PC-3 (cell line): Measurements from ENCODE around the gene CHST9. TPM values are rescaled to one million over a fixed set of nuclear protein-coding genes. Genes with fewer than 3 reads are reported as not detected.

Experiments used
- ATAC-seq: fragments of 200-7000 bp; cut with Tn5 transposase; 2 replicates; pipeline ENCODE4 v1.9.1; 2020; ENCODE audit warnings: mild to moderate bottlenecking, moderate library complexity
- BruUV-seq: library from RNA; stranded (reverse); fragments of 400-500 nt; replicated peaks from 2 replicates; lab custom pipeline; 2021; lab: Mats Ljungman, UMichigan
- CTCF ChIA-PET: fragments of 300-600 bp; sonication (Branson Sonifier 250); formaldehyde crosslinking; loops from one replicate; lab custom pipeline; 2022; ENCODE audit warnings: antibody characterized with exemption; lab: Charles Lee
- POLR2A ChIA-PET: fragments of 300-600 bp; sonication (Branson Sonifier 250); formaldehyde crosslinking; loops from one replicate; lab custom pipeline; 2022; ENCODE audit warnings: antibody characterized with exemption; ENCODE audit not compliant: unreplicated experiment; lab: Charles Lee
- DNase-seq: peaks from one replicate; pipeline ENCODE4 v3.0.0-alpha.2; 2015
- H2AFZ ChIP-seq: fragments of 300-600 bp; sonication (generic); 2 replicates; pipeline ENCODE4 v1.6.0; 2016; ENCODE audit warnings: antibody characterized with exemption, low read length
- H3F3A ChIP-seq: fragments of 300-600 bp; sonication (generic); one replicate; pipeline ENCODE4 v1.6.0; 2017; ENCODE audit warnings: antibody characterized with exemption, low read length, control low read depth, mild to moderate bottlenecking; ENCODE audit not compliant: unreplicated experiment
- H3K27ac ChIP-seq: fragments of 300-600 bp; sonication (generic); 2 replicates; pipeline ENCODE4 v1.5.1; 2016; ENCODE audit warnings: mild to moderate bottlenecking, low read length
- H3K27me3 ChIP-seq: fragments of 300-600 bp; sonication (generic); 2 replicates; pipeline ENCODE4 v1.6.1; 2016; ENCODE audit warnings: low read length, mixed read lengths
- H3K36me3 ChIP-seq: fragments of 300-600 bp; sonication (generic); 2 replicates; pipeline ENCODE4 v1.6.1; 2016; ENCODE audit warnings: low read depth, mixed run types, low read length, mixed read lengths
- H3K4me1 ChIP-seq: fragments of 300-600 bp; sonication (generic); 2 replicates; pipeline ENCODE4 v1.5.1; 2016; ENCODE audit warnings: low read length; ENCODE audit not compliant: insufficient read depth
- H3K4me2 ChIP-seq: fragments of 300-600 bp; sonication (generic); 2 replicates; pipeline ENCODE4 v1.6.0; 2016; ENCODE audit warnings: low read length
- H3K4me3 ChIP-seq: fragments of 300-600 bp; sonication (generic); 2 replicates; pipeline ENCODE4 v1.5.1; 2016; ENCODE audit warnings: mild to moderate bottlenecking, low read length, mixed read lengths
- H3K79me2 ChIP-seq: fragments of 300-600 bp; sonication (generic); 2 replicates; pipeline ENCODE4 v1.6.1; 2017; ENCODE audit warnings: low read length, mixed read lengths
- H3K9ac ChIP-seq: fragments of 300-600 bp; sonication (generic); 2 replicates; pipeline ENCODE4 v1.6.0; 2016; ENCODE audit warnings: mild to moderate bottlenecking, low read length
- H3K9me2 ChIP-seq: fragments of 300-600 bp; sonication (generic); replicated peaks from 2 replicates; pipeline ENCODE4 v1.6.1; 2016; ENCODE audit warnings: mixed run types, low read length, mixed read lengths
- H3K9me3 ChIP-seq: fragments of 300-600 bp; sonication (generic); 2 replicates; pipeline ENCODE4 v1.6.1; 2016; ENCODE audit warnings: low read length, mixed read lengths
- H4K20me1 ChIP-seq: fragments of 300-600 bp; sonication (generic); 2 replicates; pipeline ENCODE4 v1.6.1; 2016; ENCODE audit warnings: low read length, mixed read lengths
- CTCF ChIP-seq: fragments of 300-600 bp; sonication (generic); conservative IDR thresholded peaks from 2 replicates; pipeline ENCODE4 v1.5.1; 2017; ENCODE audit warnings: antibody characterized with exemption, low read depth, mild to moderate bottlenecking, low read length
- EZH2 ChIP-seq: fragments of 300-600 bp; sonication (generic); IDR thresholded peaks from one replicate; pipeline ENCODE4 v1.6.1; 2017; ENCODE audit warnings: antibody characterized with exemption, mild to moderate bottlenecking, low read length; ENCODE audit not compliant: unreplicated experiment
- EZH2phosphoT487 ChIP-seq: fragments of 300-600 bp; sonication (generic); IDR thresholded peaks from 2 replicates; pipeline ENCODE4 v1.6.1; 2018; ENCODE audit warnings: mild to moderate bottlenecking, antibody characterized with exemption, low read length, borderline replicate concordance
- intact Hi-C: fragments of 100-400 bp; cut with micrococcal nuclease; formaldehyde crosslinking; loops from 2 replicates; pipeline ENCODE4 v1.9.0; 2023
- total RNA-seq: library from RNA; depleted of rRNA; stranded (reverse); fragments of >200 nt; gene quantifications from 2 replicates; pipeline ENCODE4 v1.2.3, GENCODE V29; 2014

The CHST9 gene
- total RNA-seq, 1 experiment from 2014 or later: not detected

- H3K27me3 ChIP-seq: peaks cover 49% of the 10 kb centered on the region
- TF ChIP-seq EZH2phosphoT487 (no peak), CTCF (no peak), EZH2 (no peak)
- no peak overlapping the region for H3K27ac ChIP-seq
- ChIA-PET POLR2A (no interaction called here), CTCF (no interaction called here)
- intact Hi-C loops: no loop called here
- no peaks in the 10 kb centered on the region for H3K9me2 ChIP-seq
- no peaks in the 10 kb centered on the region for H3K79me2 ChIP-seq
- no peak overlapping the region for H3K4me2 ChIP-seq
- H2AFZ ChIP-seq: no peak overlapping the region
- H3K9me3 ChIP-seq: no peaks in the 10 kb centered on the region
- no peaks in the 10 kb centered on the region for H3K4me1 ChIP-seq
- no peaks in the 10 kb centered on the region for H4K20me1 ChIP-seq
- H3F3A ChIP-seq: no peaks in the 10 kb centered on the region
- no peak overlapping the region for H3K4me3 ChIP-seq
- H3K9ac ChIP-seq: no peak overlapping the region
- H3K36me3 ChIP-seq: no peaks in the 10 kb centered on the region
- ATAC-seq: no peak
- no TSS peak for BruUV-seq
- DNase-seq: no peak
Observed at GRCh38 chr18:27110319-27110718, 74.8 kb downstream of the CHST9 start.

GRCh38 chr18:27109451-27109850 is 75.7 kb downstream of the CHST9 start:
- ChIA-PET POLR2A (no interaction called here), CTCF (no interaction called here)
- no peaks in the 10 kb centered on the region for H3K36me3 ChIP-seq
- H3K4me2 ChIP-seq: no peak overlapping the region
- H3K9ac ChIP-seq: no peak overlapping the region
- H3K4me3 ChIP-seq: no peak overlapping the region
- H3K27ac ChIP-seq: no peak overlapping the region
- H2AFZ ChIP-seq: no peak overlapping the region
- H3K27me3 ChIP-seq: peaks cover 54% of the 10 kb centered on the region
- no peaks in the 10 kb centered on the region for H3K79me2 ChIP-seq
- BruUV-seq: no TSS peak
- ATAC-seq (no peak), DNase-seq (no peak)
- no peaks in the 10 kb centered on the region for H3K9me3 ChIP-seq
- H4K20me1 ChIP-seq: no peaks in the 10 kb centered on the region
- TF ChIP-seq EZH2: no peak
- intact Hi-C loops: no loop called here
- H3K4me1 ChIP-seq: no peaks in the 10 kb centered on the region
- H3F3A ChIP-seq: no peaks in the 10 kb centered on the region
- H3K9me2 ChIP-seq: no peaks in the 10 kb centered on the region

GRCh38 chr18:27108842-27109241 is 76.3 kb downstream of the CHST9 start:
- Histone ChIP-seq H3K4me1 (no peaks in the 10 kb centered on the region), H3K4me2 (no peak overlapping the region), H4K20me1 (no peaks in the 10 kb centered on the region), H3F3A (no peaks in the 10 kb centered on the region), H3K27ac (no peak overlapping the region), H3K79me2 (no peaks in the 10 kb centered on the region), H3K9me2 (no peaks in the 10 kb centered on the region), H3K4me3 (no peak overlapping the region), H2AFZ (no peak overlapping the region), H3K36me3 (no peaks in the 10 kb centered on the region), H3K9ac (no peak overlapping the region), H3K9me3 (no peaks in the 10 kb centered on the region), H3K27me3 (peaks cover 59% of the 10 kb centered on the region)
- intact Hi-C loops: no loop called here
- TF ChIP-seq CTCF (no peak), EZH2phosphoT487 (no peak), EZH2 (no peak)
- CTCF ChIA-PET: no interaction called here
- BruUV-seq: no TSS peak
- ATAC-seq (no peak), DNase-seq (no peak)
- POLR2A ChIA-PET: no interaction called here
